GM23338 (cell line): ENCODE data around the gene ZNF516.

Source experiments
- CREB1 ChIP-seq: fragments of 250-450 bp; sonication (Bioruptor Pico); IDR thresholded peaks from 2 replicates; pipeline ENCODE4 v1.5.0; 2020; ENCODE audit warnings: low read depth, mild to moderate bottlenecking, moderate library complexity
- CTCF ChIP-seq, 2 experiments: fragments of 200-600 bp in 1 of 2; sonication (generic) in 1 of 2; conservative IDR thresholded peaks; 2 replicates each; pipeline versions ENCODE4 v1.5.1 to v1.6.1; 2016 to 2017; ENCODE audit warnings: antibody characterized with exemption in 2 of 2, low read depth in 2 of 2, mild to moderate bottlenecking in 2 of 2, moderate library complexity in 1 of 2
- ETS1 ChIP-seq: IDR thresholded peaks from 2 replicates; pipeline ENCODE4 v1.6.1; 2016; ENCODE audit warnings: antibody characterized with exemption
- EZH2 ChIP-seq: fragments of 200-600 bp; sonication (generic); IDR thresholded peaks from one replicate; pipeline ENCODE4 v1.8.0; 2017; ENCODE audit warnings: antibody characterized with exemption, mild to moderate bottlenecking, low read depth; ENCODE audit not compliant: unreplicated experiment
- EZH2phosphoT487 ChIP-seq: fragments of 200-600 bp; sonication (generic); IDR thresholded peaks from one replicate; pipeline ENCODE4 v1.8.1; 2018; ENCODE audit warnings: antibody characterized with exemption; ENCODE audit not compliant: unreplicated experiment
- JUNB ChIP-seq: IDR thresholded peaks from one replicate; pipeline ENCODE4 v1.6.1; 2016; ENCODE audit warnings: antibody characterized with exemption; ENCODE audit not compliant: unreplicated experiment
- NANOG ChIP-seq: IDR thresholded peaks from 2 replicates; pipeline ENCODE4 v1.6.1; 2016; ENCODE audit warnings: antibody characterized with exemption, borderline replicate concordance
- POLR2AphosphoS5 ChIP-seq: IDR thresholded peaks from 2 replicates; pipeline ENCODE4 v1.6.1; 2016; ENCODE audit warnings: antibody characterized with exemption, low read depth
- STAT1 ChIP-seq: IDR thresholded peaks from one replicate; pipeline ENCODE4 v1.6.1; 2016; ENCODE audit warnings: antibody characterized with exemption; ENCODE audit not compliant: unreplicated experiment
- ZNF331 ChIP-seq: fragments of 250-450 bp; sonication (Bioruptor Pico); IDR thresholded peaks from 2 replicates; pipeline ENCODE4 v1.5.0; 2020; ENCODE audit warnings: low read depth, mild to moderate bottlenecking, moderate library complexity
- TF ChIP-seq, protein P1 (sequence below): IDR thresholded peaks from one replicate; pipeline ENCODE4 v1.6.1; 2018; ENCODE audit warnings: antibody characterized with exemption; ENCODE audit not compliant: unreplicated experiment

- TF ChIP-seq CTCF (conservative IDR thresholded peaks at IDR 0.05; ENCODE audit: low read depth in 2 of 2) (no peak), EZH2 (no peak), POLR2AphosphoS5 (no peak), EZH2phosphoT487 (no peak), ZNF331 (CRISPR knock-in tag) (no peak), CREB1 (CRISPR knock-in tag) (no peak), ETS1 (no peak), JUNB (no peak), STAT1 (no peak), NANOG (no peak)
- TF ChIP-seq, protein P1, sequence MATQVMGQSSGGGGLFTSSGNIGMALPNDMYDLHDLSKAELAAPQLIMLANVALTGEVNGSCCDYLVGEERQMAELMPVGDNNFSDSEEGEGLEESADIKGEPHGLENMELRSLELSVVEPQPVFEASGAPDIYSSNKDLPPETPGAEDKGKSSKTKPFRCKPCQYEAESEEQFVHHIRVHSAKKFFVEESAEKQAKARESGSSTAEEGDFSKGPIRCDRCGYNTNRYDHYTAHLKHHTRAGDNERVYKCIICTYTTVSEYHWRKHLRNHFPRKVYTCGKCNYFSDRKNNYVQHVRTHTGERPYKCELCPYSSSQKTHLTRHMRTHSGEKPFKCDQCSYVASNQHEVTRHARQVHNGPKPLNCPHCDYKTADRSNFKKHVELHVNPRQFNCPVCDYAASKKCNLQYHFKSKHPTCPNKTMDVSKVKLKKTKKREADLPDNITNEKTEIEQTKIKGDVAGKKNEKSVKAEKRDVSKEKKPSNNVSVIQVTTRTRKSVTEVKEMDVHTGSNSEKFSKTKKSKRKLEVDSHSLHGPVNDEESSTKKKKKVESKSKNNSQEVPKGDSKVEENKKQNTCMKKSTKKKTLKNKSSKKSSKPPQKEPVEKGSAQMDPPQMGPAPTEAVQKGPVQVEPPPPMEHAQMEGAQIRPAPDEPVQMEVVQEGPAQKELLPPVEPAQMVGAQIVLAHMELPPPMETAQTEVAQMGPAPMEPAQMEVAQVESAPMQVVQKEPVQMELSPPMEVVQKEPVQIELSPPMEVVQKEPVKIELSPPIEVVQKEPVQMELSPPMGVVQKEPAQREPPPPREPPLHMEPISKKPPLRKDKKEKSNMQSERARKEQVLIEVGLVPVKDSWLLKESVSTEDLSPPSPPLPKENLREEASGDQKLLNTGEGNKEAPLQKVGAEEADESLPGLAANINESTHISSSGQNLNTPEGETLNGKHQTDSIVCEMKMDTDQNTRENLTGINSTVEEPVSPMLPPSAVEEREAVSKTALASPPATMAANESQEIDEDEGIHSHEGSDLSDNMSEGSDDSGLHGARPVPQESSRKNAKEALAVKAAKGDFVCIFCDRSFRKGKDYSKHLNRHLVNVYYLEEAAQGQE: no peak
Measured at GRCh38 chr18:76420898-76421684, 74.0 kb downstream of the ZNF516 start.
